Measurements from ENCODE around the gene SEC61A1.

Gene SEC61A1

GRCh38 chr3:128051837-128052594 is at the start of gene SEC61A1:
Gene SEC61A1, plus strand, starts transcription at chr3:128052437. Its CDS starts 116 bp downstream, at chr3:128052553.
- peak; percentile 66 for DNase-seq

GRCh38 chr3:128004661-128005060 is 47.6 kb upstream of the SEC61A1 start:
- no peak for DNase-seq

DNA sequence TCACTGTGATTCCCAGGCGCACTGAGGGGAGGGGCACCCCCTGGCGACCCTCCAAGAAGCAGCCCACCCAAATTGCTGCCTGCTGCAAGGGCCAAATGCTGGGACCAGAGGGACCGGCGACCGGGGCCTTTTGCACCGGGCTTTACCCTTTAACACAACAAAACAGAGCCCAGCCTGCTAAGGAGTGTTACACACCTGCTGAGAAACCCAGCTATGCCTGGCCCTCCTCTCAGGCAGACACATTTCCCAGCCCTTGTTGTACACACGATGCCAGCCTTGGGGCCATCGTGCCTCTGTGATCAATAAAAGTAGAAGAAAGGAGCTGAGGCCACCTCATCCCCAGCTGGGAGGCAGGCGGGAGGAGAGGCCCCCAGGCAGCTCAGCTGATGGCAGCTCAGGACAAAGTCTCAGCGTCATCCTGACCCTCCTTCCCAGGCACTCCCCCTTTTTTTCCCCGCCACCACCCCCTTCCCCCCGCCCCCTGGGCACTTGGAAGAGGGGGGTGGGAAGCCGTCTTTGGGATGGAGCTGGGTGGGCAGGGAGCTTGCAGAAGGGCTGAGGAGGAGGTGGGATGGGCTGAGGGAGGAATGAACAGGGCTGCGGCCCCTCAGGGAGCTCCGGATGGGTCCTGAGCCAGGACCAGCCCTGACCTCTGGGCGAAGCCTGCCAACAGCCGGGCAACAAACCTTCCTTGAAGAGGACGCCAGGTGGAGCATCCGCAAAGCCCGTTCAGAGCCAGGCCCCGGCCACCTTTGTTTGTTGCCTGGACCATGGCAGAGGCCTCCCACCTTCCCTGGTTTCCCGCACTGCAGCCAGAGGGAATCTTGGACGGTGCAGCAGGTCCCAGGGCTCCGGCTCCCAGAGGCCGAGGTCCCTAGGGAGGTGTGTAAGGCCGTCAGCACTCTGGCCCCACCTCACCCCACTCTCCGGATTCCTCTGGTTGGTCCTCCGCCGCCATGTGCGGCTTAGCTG is 45.9 kb upstream of the SEC61A1 start:
- no peak for DNase-seq

GRCh38 chr3:128007033-128007424 is 45.2 kb upstream of the SEC61A1 start:
- no peak for DNase-seq

DNA sequence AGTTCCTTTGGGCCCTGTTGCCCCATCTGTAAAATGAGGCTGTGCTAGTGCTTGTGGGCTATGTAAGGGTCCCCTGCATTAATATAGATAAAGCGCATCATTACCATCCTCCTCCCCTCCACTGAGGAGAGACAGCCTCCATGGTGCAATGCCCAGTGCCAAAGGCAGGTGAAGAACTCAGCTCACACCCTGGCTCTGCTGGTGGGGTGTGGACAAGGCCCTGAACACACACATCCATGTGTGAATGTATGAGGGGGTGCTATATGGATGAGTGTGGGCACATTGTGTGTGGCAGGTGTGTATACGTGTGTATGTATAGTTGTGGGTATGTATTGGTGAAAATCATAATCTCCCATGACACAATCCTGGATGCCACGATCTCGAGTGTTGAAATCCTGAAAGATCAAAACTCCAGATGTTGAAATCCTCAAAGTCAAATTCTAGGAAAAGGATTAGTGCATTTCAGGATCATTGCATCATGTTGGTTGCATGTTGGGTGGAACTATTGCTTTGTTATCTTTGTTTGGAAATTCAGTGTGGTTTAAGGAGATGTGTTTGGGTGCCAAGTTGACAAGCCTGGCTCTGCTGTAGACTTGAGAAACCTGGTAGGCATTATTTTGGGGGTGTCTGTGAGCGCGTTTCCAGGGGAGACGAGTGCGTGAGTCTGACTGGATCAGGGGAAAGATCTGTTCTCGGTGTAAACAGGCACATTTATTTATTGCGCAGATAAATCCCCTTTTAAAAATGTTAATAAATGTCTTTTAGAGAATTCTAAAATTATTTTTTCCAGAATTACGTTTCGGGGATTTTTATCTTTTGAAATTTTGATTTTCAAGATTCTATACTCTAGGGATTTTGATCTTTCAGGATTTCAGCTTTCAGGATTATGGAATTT is 42.0 kb upstream of the SEC61A1 start:
- DNase-seq: no peak

- peak; percentile 40 for DNase-seq
Measured at GRCh38 chr3:128011140-128011539, 41.1 kb upstream of the SEC61A1 start.

GRCh38 chr3:128012050-128012449 is 40.2 kb upstream of the SEC61A1 start:
- no peak for DNase-seq

DNA sequence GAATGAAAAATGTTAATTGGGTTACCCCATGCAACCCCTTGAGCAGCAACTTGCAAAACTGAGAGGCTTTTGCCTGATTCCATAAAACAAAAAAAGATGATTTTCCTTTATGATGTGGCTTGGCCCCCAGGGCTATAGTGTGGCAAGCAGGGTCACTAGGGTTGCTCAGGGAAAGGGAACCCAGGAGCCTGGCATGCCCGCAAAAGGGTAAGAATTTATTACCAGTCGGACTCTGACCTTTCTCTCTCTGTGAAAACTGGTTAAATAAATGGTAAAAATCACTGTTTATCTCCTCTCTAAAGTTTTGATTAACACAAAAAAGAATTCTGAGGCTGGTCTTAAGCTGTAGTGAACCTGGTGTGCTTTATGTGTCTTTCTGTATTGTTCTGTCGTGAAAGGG is 37.7 kb upstream of the SEC61A1 start:
- no peak for DNase-seq

- no peak for DNase-seq
Measured at GRCh38 chr3:128016502-128016901, 35.7 kb upstream of the SEC61A1 start.

DNA sequence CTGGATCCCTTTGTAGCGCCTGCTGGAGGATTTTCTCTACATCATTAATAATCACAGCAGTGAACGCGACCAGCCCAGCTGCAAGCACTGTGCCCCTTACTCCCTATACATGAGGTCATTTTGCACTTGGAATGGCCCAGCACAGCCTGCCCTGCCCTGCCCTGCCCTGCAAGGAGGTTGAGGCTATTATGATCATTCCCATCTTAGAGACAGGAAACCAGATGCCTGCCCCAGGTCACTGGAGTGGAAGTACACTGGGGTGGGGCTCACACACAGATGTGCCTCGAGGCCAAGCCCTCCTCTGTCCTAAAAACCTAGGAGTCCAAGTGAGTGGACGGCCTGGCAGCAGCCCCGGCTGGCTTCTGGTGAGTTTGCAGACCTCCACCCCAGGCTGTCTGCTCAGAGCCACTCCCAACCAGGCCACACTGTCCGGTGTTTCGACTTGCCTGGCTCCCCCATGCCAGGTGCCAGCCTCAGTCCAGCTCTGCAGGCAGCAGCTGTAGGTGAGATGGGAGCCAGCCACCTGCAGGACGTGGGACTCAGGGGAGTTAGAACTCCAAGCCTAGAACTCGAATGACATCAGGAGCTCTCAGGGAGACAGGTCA is 30.4 kb upstream of the SEC61A1 start:
- DNase-seq: no peak

GRCh38 chr3:128033102-128033501 is 19.1 kb upstream of the SEC61A1 start:
- DNase-seq: no peak

DNA sequence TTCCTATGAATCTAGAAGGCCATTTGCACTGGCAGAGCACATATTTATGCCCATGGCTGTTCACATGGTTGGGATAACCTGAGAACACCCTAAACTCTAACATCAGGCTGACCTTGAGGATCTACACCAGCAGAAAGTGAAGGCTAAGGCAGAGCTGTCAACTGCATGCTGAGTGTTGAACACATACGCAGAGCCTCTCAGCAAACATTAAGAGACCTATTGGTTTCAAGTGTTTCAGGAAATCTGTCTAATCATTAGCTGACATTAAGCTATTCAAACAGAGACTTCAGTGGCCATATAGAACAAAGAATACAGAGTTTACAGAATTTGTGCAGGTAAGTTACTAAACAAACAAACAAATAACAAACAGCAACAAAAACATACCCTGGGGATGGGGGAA is 16.1 kb upstream of the SEC61A1 start:
- DNase-seq: no peak

GRCh38 chr3:128040041-128040440 is 12.2 kb upstream of the SEC61A1 start:
- DNase-seq: no peak

DNA sequence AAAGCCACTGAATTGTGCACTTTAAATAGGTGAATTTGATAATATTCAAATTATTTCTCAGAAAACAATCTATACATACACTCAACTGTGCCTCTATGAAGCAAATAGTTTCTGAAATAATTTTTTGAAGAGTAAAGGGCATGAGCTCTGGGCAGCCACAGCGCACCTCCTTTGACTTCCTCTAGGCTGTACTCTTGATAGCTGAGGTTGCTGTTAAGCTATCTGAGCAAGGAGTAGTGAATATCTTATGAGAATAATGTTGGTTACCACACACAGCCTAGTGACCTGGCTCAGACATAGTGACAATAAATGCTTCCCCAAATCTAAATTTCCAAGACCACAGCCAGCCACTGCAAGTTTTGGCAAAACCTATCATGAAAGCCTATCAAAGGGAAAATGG is 11.6 kb upstream of the SEC61A1 start:
- no peak for DNase-seq

DNA sequence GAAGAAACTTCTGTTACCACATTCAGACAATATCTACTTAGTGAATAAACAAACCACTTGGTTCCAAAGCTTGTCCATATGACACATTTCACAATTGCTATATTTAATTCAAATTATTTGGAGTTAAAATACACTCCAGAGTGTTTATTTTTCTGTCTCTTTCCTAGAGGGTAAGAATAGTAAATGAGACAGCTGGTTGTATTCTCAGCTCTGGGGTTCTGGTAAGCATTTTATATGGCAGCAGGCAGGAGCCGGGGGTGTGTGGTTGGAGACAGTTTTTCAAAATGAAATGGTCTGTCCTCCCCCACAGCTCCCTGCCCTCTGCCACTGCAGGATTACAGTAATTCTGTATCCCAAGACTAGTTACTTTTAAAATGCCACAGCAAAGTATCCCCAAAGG is 10.9 kb upstream of the SEC61A1 start:
- no peak for DNase-seq

- DNase-seq: no peak
Measured at GRCh38 chr3:128050597-128050996, 1.6 kb upstream of the SEC61A1 start.

DNA sequence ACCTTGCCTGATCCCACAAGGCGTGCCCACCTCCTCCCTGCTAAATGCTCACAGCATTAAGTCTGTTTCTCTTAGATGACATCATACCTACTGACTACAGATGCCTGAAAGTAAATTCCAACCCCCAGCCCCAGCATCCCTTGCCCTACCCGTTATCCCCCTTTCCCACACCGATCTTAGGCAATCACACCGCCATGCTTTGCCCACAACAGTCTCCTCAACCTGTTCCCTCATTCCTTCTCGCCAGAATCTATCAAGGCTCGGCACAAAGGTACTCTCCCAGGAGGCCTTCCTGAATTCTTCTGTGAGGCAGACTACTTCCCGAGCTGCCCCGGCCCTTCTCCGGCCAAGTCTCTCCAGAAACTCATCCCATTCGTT is 789 bp upstream of the SEC61A1 start:
- no peak for DNase-seq

DNA sequence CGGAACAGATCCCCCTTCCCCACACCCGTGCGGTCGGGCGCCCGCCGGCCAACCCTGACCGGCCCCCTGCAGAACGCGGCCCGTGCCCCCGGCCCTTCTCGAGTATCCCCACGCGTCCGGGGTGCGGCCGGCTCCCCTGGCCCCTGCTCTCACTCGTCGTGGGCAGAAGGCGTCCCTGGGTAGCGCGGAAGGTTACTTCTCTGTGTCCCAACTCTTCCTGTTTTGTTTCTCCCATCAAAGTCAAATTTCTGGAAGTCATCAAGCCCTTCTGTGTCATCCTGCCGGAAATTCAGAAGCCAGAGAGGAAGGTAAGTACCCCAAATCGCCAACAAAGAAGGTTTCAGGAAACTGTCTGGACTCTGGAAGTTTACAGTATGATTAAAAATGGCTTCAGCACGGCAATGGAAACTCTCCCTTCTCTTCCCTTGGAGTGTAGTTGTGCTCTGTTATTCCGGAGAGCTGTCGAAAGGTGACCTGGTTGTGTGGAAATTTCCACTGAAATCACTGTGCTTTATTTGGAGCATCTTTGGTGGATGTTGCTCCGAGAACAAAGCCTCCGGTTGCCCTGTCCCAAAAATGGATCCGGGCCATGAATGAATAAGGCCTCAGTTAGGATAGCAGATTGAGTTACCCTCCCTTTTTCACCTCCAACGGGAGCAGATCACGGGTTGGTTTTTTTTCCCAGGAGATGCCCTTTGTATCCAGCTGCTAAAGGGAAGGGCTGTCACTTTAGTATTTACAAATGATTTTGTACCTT is 536 bp downstream of the SEC61A1 start:
- no peak for DNase-seq

DNA sequence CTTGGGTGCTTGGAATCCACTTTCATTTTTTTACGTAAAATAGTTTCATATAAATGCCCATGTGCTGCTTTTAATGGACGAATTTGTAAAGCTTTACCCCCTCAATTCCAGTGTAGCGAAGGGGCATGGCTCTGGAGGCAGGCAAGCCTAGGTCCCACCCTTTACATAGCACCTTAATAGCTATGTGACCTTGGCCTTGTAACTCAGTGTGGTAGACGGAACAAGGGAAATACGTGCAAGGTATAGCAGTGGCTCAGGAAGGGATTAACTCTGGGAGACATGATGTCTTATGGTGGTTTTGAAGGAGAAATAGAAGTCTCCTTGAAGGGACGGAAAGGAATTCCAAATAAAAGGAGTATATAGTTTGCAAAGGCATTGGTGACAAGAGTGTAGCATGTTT is 1.4 kb downstream of the SEC61A1 start:
- no peak for DNase-seq

DNA sequence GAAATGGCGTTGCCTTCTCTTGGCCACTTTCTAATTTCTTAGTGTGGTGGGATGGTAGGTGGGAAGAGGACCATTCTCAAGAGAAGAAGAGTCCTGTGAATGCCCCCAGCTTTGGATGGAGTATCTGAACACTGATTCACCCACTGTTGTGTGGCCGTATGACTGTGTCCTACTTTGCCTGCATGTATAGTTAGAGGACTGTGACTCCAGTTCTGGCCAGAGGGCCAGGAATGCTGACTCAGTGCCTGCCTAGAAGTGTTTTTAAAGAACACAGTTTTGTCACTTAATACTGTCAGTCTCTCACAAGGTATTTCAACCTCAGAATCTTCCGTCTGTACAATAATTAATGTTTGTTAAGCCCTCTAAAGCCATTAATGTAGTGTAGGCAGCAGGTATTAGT is 2.1 kb downstream of the SEC61A1 start:
- DNase-seq: no peak

DNA sequence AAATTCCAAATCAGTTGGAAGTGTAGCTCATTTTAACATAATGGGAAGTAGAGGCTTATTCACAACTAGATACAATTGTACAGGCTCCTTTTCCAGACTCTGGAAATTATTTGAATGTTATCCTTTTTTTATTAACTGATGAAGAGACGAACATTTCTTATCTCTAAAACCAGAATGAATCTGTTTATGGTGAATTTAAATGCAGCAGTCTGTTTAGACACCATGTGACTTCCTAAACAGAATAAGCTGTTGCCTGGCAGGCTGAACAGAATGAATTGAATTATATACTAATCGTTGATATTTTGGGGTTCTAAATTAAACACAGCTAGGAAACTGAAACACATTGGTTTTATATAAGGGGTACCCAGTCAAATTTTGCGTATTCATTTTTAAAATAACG is 4.0 kb downstream of the SEC61A1 start:
- DNase-seq: no peak

All from NCI-H1417 treated with DMSO at 0.1 percent for 48 hours (cell line).